ENCODE results near the gene GATM.
"Not testable (repeated sequence)": the region's sequence is repeated elsewhere in the genome, so short reads cannot be mapped to it uniquely, and the experiment has no call there.

GATM gene

GRCh38 chr15:45387380-45388007, 9.2 kb upstream of the GATM start:
- no peak for DNase-seq

GRCh38 chr15:45386974-45387373, 8.6 kb upstream of the GATM start:
- no peak for DNase-seq

- peak; percentile 24 for DNase-seq
Observed at GRCh38 chr15:45386420-45386819, 8.1 kb upstream of the GATM start.

- no peak for DNase-seq
Observed at GRCh38 chr15:45385590-45385989, 7.2 kb upstream of the GATM start.

GRCh38 chr15:45384700-45385099, 6.4 kb upstream of the GATM start:
- DNase-seq, result no peak

- no peak for DNase-seq
Observed at GRCh38 chr15:45378913-45379262, 544 bp upstream of the GATM start.

GRCh38 chr15:45377609-45378148, 665 bp downstream of the GATM start:
- DNase-seq, result no peak

GRCh38 chr15:45376967-45377608, 1.3 kb downstream of the GATM start:
- peak; percentile 9 for DNase-seq

GRCh38 chr15:45376300-45376928, 1.9 kb downstream of the GATM start:
- no peak for DNase-seq

GRCh38 chr15:45375836-45376235, 2.5 kb downstream of the GATM start:
- DNase-seq, result no peak

- no peak for DNase-seq
Observed at GRCh38 chr15:45373976-45374375, 4.4 kb downstream of the GATM start.

- DNase-seq, result no peak
Observed at GRCh38 chr15:45372041-45372995, 6.0 kb downstream of the GATM start.

GRCh38 chr15:45371546-45371945, 6.8 kb downstream of the GATM start:
- DNase-seq, result no peak

GRCh38 chr15:45370042-45370441, 8.3 kb downstream of the GATM start:
- DNase-seq, result not testable (repeated sequence)

- DNase-seq, result not testable (repeated sequence)
Observed at GRCh38 chr15:45367222-45367621, 11.1 kb downstream of the GATM start.

- DNase-seq, result no peak
Observed at GRCh38 chr15:45364271-45364670, 14.1 kb downstream of the GATM start.

GRCh38 chr15:45363801-45364200, 14.5 kb downstream of the GATM start:
- no peak for DNase-seq

- DNase-seq, result no peak
Observed at GRCh38 chr15:45363334-45363733, 15.0 kb downstream of the GATM start.

GRCh38 chr15:45362419-45362818, 15.9 kb downstream of the GATM start:
- DNase-seq, result no peak

- no peak for DNase-seq
Observed at GRCh38 chr15:45361878-45362277, 16.5 kb downstream of the GATM start.

GRCh38 chr15:45355860-45356259, 22.5 kb downstream of the GATM start:
- no peak for DNase-seq

- DNase-seq, result no peak
Observed at GRCh38 chr15:45354711-45355110, 23.6 kb downstream of the GATM start.

- no peak for DNase-seq
Observed at GRCh38 chr15:45351227-45351626, 27.1 kb downstream of the GATM start.

Measured in retina (tissue), 1 donor.